IMR-90 (cell line): ENCODE results near the gene ALDH6A1. TPM values are rescaled to one million over a fixed set of nuclear protein-coding genes. Genes with fewer than 3 reads are reported as not detected.
A peak's percentile ranks its signal among the peaks of the same experiment; 100 is the strongest.

ENCODE experiments used
- ATAC-seq: fragments of 200-7000 bp; cut with Tn5 transposase; 2 replicates; pipeline ENCODE4 v1.9.1; 2020; ENCODE audit warnings: low read depth, mild to moderate bottlenecking, moderate library complexity
- BruUV-seq: library from RNA; stranded (reverse); fragments of 400-500 nt; replicated peaks from 2 replicates; lab custom pipeline; 2021; lab: Mats Ljungman, UMichigan
- CTCF ChIA-PET: fragments of 300-600 bp; formaldehyde crosslinking; extraction: SDS; loops from one replicate; lab custom pipeline; 2021; ENCODE audit warnings: antibody characterized with exemption; lab: Yijun Ruan, JAX
- POLR2A ChIA-PET: fragments of 300-600 bp; sonication (Branson Sonifier 250); formaldehyde crosslinking; loops from one replicate; lab custom pipeline; 2022; ENCODE audit warnings: antibody characterized with exemption; ENCODE audit not compliant: unreplicated experiment; lab: Charles Lee
- DNase-seq: peaks from one replicate; pipeline ENCODE4 v3.0.0; 2013
- H2AFZ ChIP-seq: replicated peaks from 2 replicates; pipeline ENCODE3; 2013; ENCODE audit warnings: low read length, mild to moderate bottlenecking; ENCODE audit not compliant: poor library complexity
- H2AK5ac ChIP-seq: 2 replicates; pipeline ENCODE4 v1.6.1; 2013; ENCODE audit warnings: low read depth, low read length, inconsistent platforms
- H2AK9ac ChIP-seq: replicated peaks from 2 replicates; pipeline ENCODE3; 2013; ENCODE audit warnings: mild to moderate bottlenecking, low read depth, low read length, moderate library complexity; ENCODE audit not compliant: poor library complexity
- H2BK120ac ChIP-seq: 2 replicates; pipeline ENCODE4 v1.6.1; 2013; ENCODE audit warnings: low read depth, low read length, inconsistent platforms
- H2BK15ac ChIP-seq: 3 replicates; pipeline ENCODE4 v1.6.1; 2013; ENCODE audit warnings: low read depth, low read length, inconsistent platforms
- H2BK20ac ChIP-seq: 2 replicates; pipeline ENCODE4 v1.6.1; 2013; ENCODE audit warnings: low read depth, mild to moderate bottlenecking, inconsistent platforms, low read length, moderate library complexity
- H2BK5ac ChIP-seq: 2 replicates; pipeline ENCODE4 v1.6.1; 2013; ENCODE audit warnings: mild to moderate bottlenecking, low read depth, low read length, inconsistent platforms; ENCODE audit not compliant: poor library complexity, severe bottlenecking
- H3K14ac ChIP-seq: replicated peaks from 2 replicates; pipeline ENCODE4 v1.6.1; 2013; ENCODE audit warnings: low read depth, low read length, inconsistent platforms
- H3K18ac ChIP-seq: 2 replicates; pipeline ENCODE4 v1.6.1; 2013; ENCODE audit warnings: low read depth, low read length, control low read depth
- H3K23ac ChIP-seq: 2 replicates; pipeline ENCODE4 v1.6.1; 2013; ENCODE audit warnings: low read depth, low read length, inconsistent platforms
- H3K27ac ChIP-seq: 2 replicates; pipeline ENCODE4 v1.5.1; 2013; ENCODE audit warnings: mild to moderate bottlenecking, control low read depth, low read length; ENCODE audit not compliant: insufficient read depth
- H3K27me3 ChIP-seq: 2 replicates; pipeline ENCODE4 v1.6.1; 2013; ENCODE audit warnings: low read length; ENCODE audit not compliant: control insufficient read depth, insufficient read depth
- H3K36me3 ChIP-seq: 2 replicates; pipeline ENCODE4 v1.6.1; 2013; ENCODE audit warnings: low read length, mixed read lengths; ENCODE audit not compliant: control insufficient read depth, insufficient read depth
- H3K4ac ChIP-seq: 2 replicates; pipeline ENCODE4 v1.6.1; 2013; ENCODE audit warnings: low read depth, low read length, inconsistent platforms
- H3K4me1 ChIP-seq: 2 replicates; pipeline ENCODE4 v1.6.1; 2013; ENCODE audit warnings: low read length, mixed read lengths; ENCODE audit not compliant: control insufficient read depth, insufficient read depth
- H3K4me2 ChIP-seq: 2 replicates; pipeline ENCODE4 v1.6.1; 2013; ENCODE audit warnings: low read depth, mild to moderate bottlenecking, control low read depth, low read length, moderate library complexity
- H3K4me3 ChIP-seq: 2 replicates; pipeline ENCODE4 v1.5.1; 2013; ENCODE audit warnings: low read depth, mild to moderate bottlenecking, control low read depth, low read length, moderate library complexity; ENCODE audit not compliant: insufficient read depth
- H3K56ac ChIP-seq: 2 replicates; pipeline ENCODE4 v1.6.1; 2013; ENCODE audit warnings: low read length, inconsistent platforms; ENCODE audit not compliant: insufficient read depth; ENCODE audit errors: extremely low read depth
- H3K79me1 ChIP-seq, 2 experiments: 2 replicates each; pipeline ENCODE4 v1.6.1; 2013; ENCODE audit warnings: low read length in 2 of 2, inconsistent platforms in 1 of 2, low read depth in 1 of 2
- H3K9ac ChIP-seq: 2 replicates; pipeline ENCODE4 v1.6.1; 2013; ENCODE audit warnings: low read depth, low read length, control low read depth
- H3K9me1 ChIP-seq: 2 replicates; pipeline ENCODE4 v1.6.1; 2013; ENCODE audit warnings: low read length, inconsistent platforms; ENCODE audit not compliant: insufficient read depth
- H3K9me3 ChIP-seq: 2 replicates; pipeline ENCODE4 v1.6.1; 2013; ENCODE audit warnings: low read length; ENCODE audit not compliant: control insufficient read depth, insufficient read depth
- H4K20me1 ChIP-seq: 2 replicates; pipeline ENCODE4 v1.6.1; 2013; ENCODE audit warnings: low read length, inconsistent platforms; ENCODE audit not compliant: insufficient read depth
- H4K5ac ChIP-seq: 2 replicates; pipeline ENCODE4 v1.6.1; 2013; ENCODE audit warnings: mild to moderate bottlenecking, low read depth, low read length, control low read depth
- H4K8ac ChIP-seq, 2 experiments: 2 replicates each; pipeline ENCODE4 v1.6.1; 2013; ENCODE audit warnings: low read depth in 2 of 2, low read length in 2 of 2, control low read depth in 1 of 2, inconsistent platforms in 1 of 2
- H4K91ac ChIP-seq: 2 replicates; pipeline ENCODE4 v1.6.1; 2013; ENCODE audit warnings: low read depth, low read length, inconsistent platforms; ENCODE audit not compliant: insufficient read depth
- BHLHE40 ChIP-seq: fragments of 150-350 bp; IDR thresholded peaks from 2 replicates; pipeline ENCODE4 v1.6.1; 2016; ENCODE audit warnings: mild to moderate bottlenecking, low read depth, low read length
- CEBPB ChIP-seq: IDR thresholded peaks from 2 replicates; pipeline ENCODE4 v1.6.1; 2012; ENCODE audit warnings: low read depth, low read length, improper control_type of control experiment
- CHD1 ChIP-seq: IDR thresholded peaks from 2 replicates; pipeline ENCODE4 v1.6.1; 2012; ENCODE audit warnings: low read depth, low read length, improper control_type of control experiment
- CTCF ChIP-seq: conservative IDR thresholded peaks from 2 replicates; pipeline ENCODE4 v1.5.1; 2012; ENCODE audit warnings: mild to moderate bottlenecking, low read depth, low read length, improper control_type of control experiment
- ELK1 ChIP-seq: fragments of 150-350 bp; IDR thresholded peaks from 2 replicates; pipeline ENCODE4 v1.6.1; 2016; ENCODE audit warnings: low read depth, mild to moderate bottlenecking, low read length, moderate library complexity, borderline replicate concordance
- FOS ChIP-seq: fragments of 150-350 bp; IDR thresholded peaks from 2 replicates; pipeline ENCODE4 v1.6.1; 2016; ENCODE audit warnings: low read depth, low read length
- MAFK ChIP-seq: IDR thresholded peaks from 2 replicates; pipeline ENCODE4 v1.6.1; 2012; ENCODE audit warnings: low read depth, low read length, improper control_type of control experiment
- MAZ ChIP-seq: IDR thresholded peaks from 2 replicates; pipeline ENCODE4 v1.6.1; 2012; ENCODE audit warnings: low read depth, mild to moderate bottlenecking, low read length, improper control_type of control experiment, moderate library complexity, borderline replicate concordance
- MXI1 ChIP-seq: IDR thresholded peaks from 2 replicates; pipeline ENCODE4 v1.6.1; 2012; ENCODE audit warnings: low read depth, mild to moderate bottlenecking, low read length, moderate library complexity, borderline replicate concordance
- NFE2L2 ChIP-seq: fragments of 150-350 bp; IDR thresholded peaks from 2 replicates; pipeline ENCODE4 v1.6.1; 2016; ENCODE audit warnings: low read depth, mild to moderate bottlenecking, low read length
- POLR2A ChIP-seq: IDR thresholded peaks from 2 replicates; pipeline ENCODE4 v1.6.1; 2012; ENCODE audit warnings: mild to moderate bottlenecking, low read depth, low read length
- RAD21 ChIP-seq: IDR thresholded peaks from 2 replicates; pipeline ENCODE4 v1.6.1; 2012; ENCODE audit warnings: low read length, improper control_type of control experiment
- RCOR1 ChIP-seq: IDR thresholded peaks from 2 replicates; pipeline ENCODE4 v1.6.1; 2012; ENCODE audit warnings: mild to moderate bottlenecking, low read length, improper control_type of control experiment; ENCODE audit not compliant: insufficient replicate concordance
- RFX5 ChIP-seq: IDR thresholded peaks from 2 replicates; pipeline ENCODE4 v1.8.0; 2012; ENCODE audit warnings: low read depth, mild to moderate bottlenecking, low read length, moderate library complexity
- SMC3 ChIP-seq: fragments of 150-350 bp; IDR thresholded peaks from 2 replicates; pipeline ENCODE4 v1.6.1; 2016; ENCODE audit warnings: low read depth, mild to moderate bottlenecking, antibody characterized with exemption, low read length, moderate library complexity
- USF2 ChIP-seq: fragments of 150-350 bp; IDR thresholded peaks from 2 replicates; pipeline ENCODE4 v1.6.1; 2017; ENCODE audit warnings: mild to moderate bottlenecking, antibody characterized with exemption, low read length, low read depth
- WGBS, 2 experiments: methylation state at CpG; one replicate each; pipeline versions ENCODE4 v1.1.5 to v1.1.7; 2013; ENCODE audit warnings: missing lambda C conversion rate in 2 of 2; ENCODE audit not compliant: insufficient read length in 1 of 2; ENCODE audit errors: extremely low coverage in 2 of 2; 5-methylcytosine and 5-hydroxymethylcytosine counted together
- dilution Hi-C: fragments of 300-500 bp; cut with HindIII; formaldehyde crosslinking; loops from one replicate; pipeline ENCODE4 v1.14.3; 2018; ENCODE audit warnings: low sequenced_read_pairs; ENCODE audit not compliant: unreplicated experiment
- in situ Hi-C: fragments of 300-500 bp; cut with MboI; formaldehyde crosslinking; loops from 3 replicates; pipeline ENCODE4 v1.14.3; 2019; ENCODE audit warnings: low sequenced_read_pairs, inconsistent platforms, mixed read lengths
- intact Hi-C: fragments of 100-400 bp; cut with micrococcal nuclease; formaldehyde crosslinking; loops from 2 replicates; pipeline ENCODE4 v1.10.0; 2022
- polyA plus RNA-seq, 3 experiments: library from polyadenylated mRNA; depleted of rRNA; stranded (reverse); fragments of >200 nt; gene quantifications; 2 replicates each; pipeline ENCODE4 v1.2.3, GENCODE V29; 2012; ENCODE audit warnings: low replicate concordance in 1 of 3
- total RNA-seq: library from RNA; depleted of rRNA; stranded (reverse); fragments of >200 nt; gene quantifications from 2 replicates; pipeline ENCODE4 v1.2.3, GENCODE V29; 2012

Gene ALDH6A1
- total and polyA plus RNA-seq, 2 of the 4 experiments (the other 2 are of a cell fraction), result 6.0 to 15.1 TPM

- Histone ChIP-seq H2BK5ac (no peak overlapping the region), H3K27me3 (no peaks in the 10 kb centered on the region), H2BK120ac (no peak overlapping the region), H2AFZ (peak overlapping the region; percentile 65), H3K9me3 (no peaks in the 10 kb centered on the region), H3K4me1 (no peaks in the 10 kb centered on the region), H3K27ac (no peak overlapping the region), H3K36me3 (no peaks in the 10 kb centered on the region), H3K9ac (no peak overlapping the region), H3K79me1 (no peaks in the 10 kb centered on the region), H2BK20ac (no peak overlapping the region), H4K20me1 (no peaks in the 10 kb centered on the region), H3K56ac (no peak overlapping the region), H4K8ac (no peak overlapping the region), H2AK9ac (no peak overlapping the region), H2BK15ac (no peak overlapping the region), H4K5ac (no peak overlapping the region), H3K9me1 (peaks cover 5% of the 10 kb centered on the region; the same call in 1 of the 2 replicates), H3K14ac (no peak overlapping the region), H2AK5ac (no peak overlapping the region), H3K18ac (no peak overlapping the region), H4K91ac (no peak overlapping the region), H3K4ac (no peak overlapping the region), H3K4me3 (no peak overlapping the region), H3K4me2 (no peak overlapping the region), H3K23ac (no peak overlapping the region)
- dilution Hi-C loops, result no loop called here
- intact Hi-C loops, result no loop called here
- DNase-seq (no peak), ATAC-seq (peak; percentile 17; the same call in 1 of the 2 replicates)
- in situ Hi-C loops, result loop anchor here (25.0 kb wide), 1 partner anchor 530 kb away; no protein-coding TSS in a partner anchor
- TF ChIP-seq RAD21 (no peak), USF2 (no peak), BHLHE40 (no peak), SMC3 (no peak), MXI1 (no peak), CHD1 (no peak), NFE2L2 (no peak), RFX5 (no peak), ELK1 (no peak), CEBPB (no peak), MAFK (no peak), CTCF (no peak), FOS (no peak), RCOR1 (no peak), POLR2A (no peak), MAZ (no peak)
- ChIA-PET POLR2A (no interaction called here), CTCF (no interaction called here)
- 80% methylated on average over 1 of the region's 2 CpGs; no CpG with 5 or more reads in 1 of the 2 experiments for WGBS, 2 experiments
- no TSS peak for BruUV-seq
These were observed 42.0 kb downstream of the ALDH6A1 start for GRCh38 chr14:74042296-74042695.
